ENCODE measurements around the gene FOXP1.

Gene FOXP1

DNA sequence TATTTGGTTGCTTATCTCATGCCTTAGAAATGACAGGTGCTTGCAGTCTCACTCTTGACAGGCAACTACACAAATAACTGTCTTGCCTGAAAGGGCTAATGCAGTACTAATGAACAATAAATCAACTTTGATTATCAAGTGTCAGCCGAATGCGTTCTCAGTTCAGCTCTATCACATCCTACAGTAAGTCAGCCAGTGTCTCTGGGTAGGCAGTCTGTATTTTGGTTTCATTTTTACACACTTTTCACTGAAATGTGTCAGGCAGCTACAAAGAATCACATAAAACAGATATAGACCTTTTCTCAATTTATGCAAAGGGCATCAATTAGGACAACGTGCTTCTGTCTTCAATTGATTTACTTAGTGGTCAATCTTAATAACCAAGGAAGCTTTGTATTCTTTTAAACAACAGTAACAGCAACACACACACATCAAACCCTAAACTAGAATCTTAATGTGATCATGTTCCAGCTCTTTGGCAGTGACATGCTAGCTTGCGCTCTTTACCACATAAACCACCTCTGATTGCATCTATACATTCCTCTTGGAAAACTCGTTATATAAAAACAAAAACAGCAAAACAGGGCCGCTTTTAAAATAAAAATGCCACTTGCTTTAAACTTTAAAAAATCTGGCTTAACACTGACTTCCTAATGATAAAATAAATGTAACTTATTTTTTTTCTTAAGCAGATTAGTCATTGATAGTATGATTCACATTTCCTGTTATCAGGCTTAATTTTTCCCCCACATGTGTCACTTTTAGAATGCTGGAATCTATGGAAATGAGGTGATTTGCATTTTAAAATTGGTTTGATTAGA lies 520.4 kb downstream of the FOXP1 start:
- peak; percentile 86 for DNase-seq

DNA sequence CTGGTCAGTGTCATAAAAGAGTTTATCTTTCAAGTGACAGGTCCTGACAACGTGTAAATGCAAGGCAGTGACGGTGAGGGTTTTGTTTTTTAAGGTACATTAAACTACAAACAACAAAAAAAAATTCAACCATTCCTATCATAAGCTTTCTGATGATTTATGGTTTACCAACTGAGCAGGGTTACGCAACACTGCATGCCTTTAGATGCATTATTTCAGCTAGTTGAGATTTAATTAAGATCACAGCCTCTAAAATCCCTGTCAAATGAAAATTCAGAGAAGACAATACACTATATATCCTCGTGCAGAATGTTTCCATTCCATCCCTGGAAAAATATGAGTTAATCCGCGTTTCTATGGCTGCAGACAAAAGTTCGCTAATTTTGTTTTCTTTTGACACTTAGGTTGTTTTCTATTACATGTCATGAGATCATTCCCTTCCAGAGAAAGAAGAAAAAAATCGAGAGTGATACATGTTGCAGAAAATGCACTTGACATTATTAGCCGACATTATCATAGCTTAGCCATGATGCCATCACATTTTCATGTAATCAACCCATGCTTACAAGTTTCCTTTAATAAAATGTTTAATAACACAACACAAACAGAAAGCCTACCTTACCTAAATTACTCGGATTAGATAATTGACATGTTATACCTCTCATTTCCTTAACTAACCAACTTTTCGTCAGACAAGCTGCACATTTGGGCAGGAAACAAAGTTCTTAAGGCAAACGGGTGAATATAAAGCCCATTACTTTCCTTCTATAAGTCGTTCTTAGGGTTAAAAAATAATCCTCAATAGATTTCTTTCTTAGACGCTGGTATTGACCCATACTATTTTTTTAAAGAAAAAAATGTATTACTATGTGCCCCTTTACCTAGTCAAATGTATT lies 521.2 kb downstream of the FOXP1 start:
- DNase-seq, result no peak

DNA sequence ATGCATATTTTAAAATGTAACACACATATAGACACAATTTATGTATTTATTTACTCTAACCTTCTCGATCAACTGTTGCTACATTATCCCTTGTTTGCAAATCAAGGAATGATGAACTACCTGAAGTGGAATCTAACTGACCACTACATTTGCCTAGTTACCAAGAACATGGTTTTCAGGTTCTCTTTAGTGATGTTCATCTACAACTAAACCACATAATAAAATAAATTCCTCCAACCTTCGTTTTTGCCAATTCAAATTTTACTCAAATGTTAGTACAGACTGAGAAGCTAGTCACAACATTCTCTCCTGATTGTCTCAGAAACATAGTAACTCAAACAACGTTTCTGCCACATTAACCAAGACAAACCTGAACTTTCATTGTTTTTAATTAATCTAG lies 521.9 kb downstream of the FOXP1 start:
- DNase-seq, result no peak

GRCh38 chr3:71061037-71061436 lies 522.5 kb downstream of the FOXP1 start:
- DNase-seq, result peak; percentile 8

GRCh38 chr3:71060536-71060935 lies 523.0 kb downstream of the FOXP1 start:
- no peak for DNase-seq

DNA sequence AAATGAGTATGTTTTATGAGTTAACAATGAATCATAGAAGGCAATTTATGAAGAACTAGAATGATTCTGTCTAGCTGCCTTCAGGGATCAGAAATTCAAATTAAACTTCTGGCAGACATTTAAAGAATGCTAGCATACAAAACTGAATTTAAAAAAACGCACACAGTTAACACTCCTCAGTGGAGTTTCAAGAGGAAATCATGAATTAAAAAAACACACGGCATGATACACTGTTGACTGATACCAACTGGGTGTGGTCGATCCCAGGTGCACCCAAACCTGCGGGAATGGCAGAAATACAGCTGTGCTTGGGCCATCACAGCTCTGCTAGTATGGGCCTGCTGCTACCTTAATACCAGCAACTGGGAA lies 526.0 kb downstream of the FOXP1 start:
- no peak for DNase-seq

DNA sequence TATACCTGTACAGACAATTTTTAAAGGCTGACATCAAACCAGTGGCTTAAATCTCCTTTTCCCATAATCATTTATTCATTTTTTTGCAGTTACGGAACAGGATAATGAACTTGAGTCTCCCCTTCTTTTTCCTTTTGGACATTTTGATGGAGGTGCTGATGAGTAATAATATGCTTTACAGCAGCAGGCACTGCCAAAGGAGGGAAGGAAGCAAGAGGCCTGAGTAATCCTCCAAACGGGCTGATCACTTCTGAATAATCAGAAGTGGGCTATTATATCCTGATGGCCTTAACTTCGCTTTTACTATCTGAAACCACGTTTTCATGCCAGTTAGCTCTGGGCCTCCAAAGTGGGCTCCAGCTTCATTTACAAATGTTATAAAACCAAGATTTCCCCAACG lies 527.2 kb downstream of the FOXP1 start:
- DNase-seq, result no peak

DNA sequence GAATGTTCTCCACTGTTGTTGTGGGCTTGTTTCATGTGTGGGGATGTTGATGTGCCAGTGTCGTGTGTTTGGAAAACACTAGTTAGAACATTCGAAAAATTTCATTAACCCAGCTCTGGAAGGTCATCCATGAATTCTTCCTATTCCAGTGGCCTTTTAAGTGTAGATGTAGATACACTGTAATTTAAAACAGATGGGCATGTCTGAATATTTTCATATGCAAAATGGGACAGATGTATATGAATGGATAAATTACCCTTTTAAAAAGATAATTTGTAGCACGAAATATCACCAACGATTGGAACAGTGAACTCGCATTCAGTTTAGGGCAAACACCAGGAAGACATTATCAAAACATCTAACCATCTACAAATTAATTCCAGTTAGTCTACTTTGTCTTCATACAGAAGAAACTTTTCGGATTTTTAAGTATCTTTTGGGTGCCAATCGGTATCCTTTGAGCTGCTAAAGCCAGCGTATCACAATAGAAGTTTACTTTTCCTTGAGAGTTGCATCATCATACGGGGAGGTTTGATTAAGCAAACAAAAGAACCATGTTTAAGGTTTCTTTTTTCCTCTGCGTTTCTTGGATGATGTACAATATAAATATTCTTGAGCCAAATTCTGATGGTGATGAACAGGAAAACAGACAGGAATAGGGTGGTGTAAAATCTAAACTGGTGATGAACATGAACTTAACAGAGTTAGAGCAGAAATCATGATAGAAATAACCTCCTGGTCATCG lies 528.1 kb downstream of the FOXP1 start:
- DNase-seq, result no peak

DNA sequence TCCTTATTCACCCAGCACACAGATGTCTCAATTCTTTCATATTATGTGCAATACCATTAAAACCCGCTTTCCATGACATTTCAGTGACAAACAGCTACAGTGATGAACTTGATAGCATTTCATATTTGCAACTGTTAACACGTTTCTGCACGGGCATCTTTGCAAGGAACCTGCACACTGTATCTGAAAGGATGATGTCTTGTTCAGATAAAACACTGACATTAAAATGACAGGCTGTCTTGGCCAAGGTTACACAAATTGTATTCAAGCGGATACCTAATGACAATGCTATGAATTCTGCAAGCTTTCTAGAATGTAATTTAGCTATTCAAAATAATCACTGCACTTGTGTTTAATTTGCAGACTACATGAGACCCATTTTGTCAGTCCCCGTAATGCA lies 529.2 kb downstream of the FOXP1 start:
- DNase-seq, result no peak

GRCh38 chr3:71053495-71053894 lies 530.0 kb downstream of the FOXP1 start:
- DNase-seq, result no peak

DNA sequence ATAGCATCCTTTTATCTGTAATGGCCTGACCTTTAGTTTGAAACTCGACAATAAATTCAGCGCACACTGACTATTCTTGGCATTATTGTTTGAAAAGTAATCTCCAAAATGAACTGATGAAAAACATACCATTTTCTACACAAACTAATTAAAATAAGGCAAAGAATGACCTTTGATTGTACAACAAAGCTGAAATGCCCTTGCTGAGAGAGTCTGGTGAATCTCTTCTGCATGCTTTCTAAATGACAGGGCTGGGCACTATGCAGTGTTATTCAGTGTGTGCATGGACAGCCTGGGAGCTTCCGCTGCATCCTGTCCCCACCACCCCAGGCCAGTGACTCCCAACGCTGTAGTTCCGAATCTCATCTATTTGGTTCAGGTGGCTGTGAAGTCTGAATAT lies 530.8 kb downstream of the FOXP1 start:
- no peak for DNase-seq

- DNase-seq, result peak; percentile 8
Measured at GRCh38 chr3:71051893-71052687, 531.4 kb downstream of the FOXP1 start.

DNA sequence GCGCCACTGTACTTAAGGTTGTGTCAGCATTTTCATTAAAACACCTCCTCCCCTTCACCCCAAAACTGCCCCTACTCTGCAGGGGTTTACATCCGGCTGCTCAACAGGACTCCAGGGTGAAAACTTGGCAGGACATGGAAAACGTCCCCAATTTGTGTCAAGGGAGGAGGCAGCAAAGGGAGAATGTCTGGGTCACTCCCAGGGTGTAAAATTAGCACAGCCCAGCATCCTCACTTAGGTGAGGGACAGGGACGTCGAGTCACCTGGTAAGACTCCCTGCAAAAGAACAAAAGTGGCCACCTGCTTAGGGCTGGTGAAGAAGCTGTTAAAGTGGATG lies 532.3 kb downstream of the FOXP1 start:
- DNase-seq, result no peak

- DNase-seq, result peak; percentile 82
Measured at GRCh38 chr3:71050538-71051258, 532.8 kb downstream of the FOXP1 start.

DNA sequence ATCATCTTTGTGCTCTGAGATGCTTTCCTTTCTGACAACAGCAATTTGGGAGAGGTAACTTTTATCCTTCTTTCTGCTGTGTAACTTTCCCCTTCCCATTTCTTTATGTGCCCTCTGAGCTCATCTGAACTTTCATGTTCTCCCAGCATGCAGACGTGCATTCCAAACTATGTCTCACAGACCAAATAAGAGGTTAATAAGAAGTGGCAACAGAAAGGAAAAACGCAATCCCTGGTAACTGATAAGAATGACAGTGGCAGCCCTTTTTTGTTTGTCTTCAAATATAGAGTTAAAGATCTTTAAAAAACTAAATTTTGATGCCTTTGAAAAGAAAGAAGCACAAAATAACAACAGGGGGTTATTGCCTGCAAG lies 533.4 kb downstream of the FOXP1 start:
- no peak for DNase-seq

GRCh38 chr3:71048948-71049347 lies 534.6 kb downstream of the FOXP1 start:
- DNase-seq, result no peak

GRCh38 chr3:71047616-71048531 lies 535.7 kb downstream of the FOXP1 start:
- DNase-seq, result peak; percentile 28

DNA sequence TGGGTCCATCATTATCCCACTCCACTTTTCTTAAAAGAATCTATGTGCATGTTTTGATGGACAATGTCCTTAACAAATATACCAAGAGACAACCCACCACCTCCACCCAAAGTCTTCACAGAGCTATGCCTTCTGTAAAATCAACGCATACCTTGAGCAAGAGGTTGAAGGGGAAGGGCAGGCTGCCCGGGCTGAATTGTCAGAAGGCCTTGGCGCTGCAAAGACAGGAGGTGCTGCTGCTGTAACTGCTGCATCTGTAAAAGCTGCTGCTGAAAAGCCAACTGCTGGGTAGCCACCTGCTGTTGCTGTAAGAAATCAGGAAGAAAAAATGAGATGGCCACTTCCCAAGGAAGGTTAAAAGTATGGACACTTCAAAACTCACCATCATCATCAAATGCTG lies 536.7 kb downstream of the FOXP1 start:
- no peak for DNase-seq

DNA sequence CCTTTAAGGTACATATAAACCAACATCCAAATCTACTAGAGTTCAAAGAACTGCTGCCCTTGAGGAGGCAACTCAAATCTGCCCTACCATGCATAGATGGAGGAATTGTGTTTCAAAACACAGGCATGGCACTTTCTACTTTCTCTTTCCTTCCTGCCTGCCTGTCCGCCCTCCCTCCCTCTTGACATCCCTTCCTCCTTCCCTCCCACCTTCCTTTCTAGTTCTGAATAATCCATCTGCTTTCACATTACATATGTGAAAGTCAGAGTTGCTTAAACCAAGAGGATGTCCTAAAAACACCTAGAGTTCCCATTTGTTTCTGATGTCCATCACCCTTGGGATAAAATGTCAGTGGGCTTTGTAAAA lies 537.6 kb downstream of the FOXP1 start:
- DNase-seq, result peak; percentile 78

- no peak for DNase-seq
Measured at GRCh38 chr3:71045212-71045916, 538.2 kb downstream of the FOXP1 start.

All from activated CD4-positive, alpha-beta T cell treated with anti-CD3 and anti-CD28 coated beads, Interleukin-10, Interleukin-2, amounts not matched to agents 100 ng/mL and 50 ng/mL, durations not matched to agents 16 hours and 8 hours (primary cell).